ENCODE data around the gene ZNF75A.

DNA sequence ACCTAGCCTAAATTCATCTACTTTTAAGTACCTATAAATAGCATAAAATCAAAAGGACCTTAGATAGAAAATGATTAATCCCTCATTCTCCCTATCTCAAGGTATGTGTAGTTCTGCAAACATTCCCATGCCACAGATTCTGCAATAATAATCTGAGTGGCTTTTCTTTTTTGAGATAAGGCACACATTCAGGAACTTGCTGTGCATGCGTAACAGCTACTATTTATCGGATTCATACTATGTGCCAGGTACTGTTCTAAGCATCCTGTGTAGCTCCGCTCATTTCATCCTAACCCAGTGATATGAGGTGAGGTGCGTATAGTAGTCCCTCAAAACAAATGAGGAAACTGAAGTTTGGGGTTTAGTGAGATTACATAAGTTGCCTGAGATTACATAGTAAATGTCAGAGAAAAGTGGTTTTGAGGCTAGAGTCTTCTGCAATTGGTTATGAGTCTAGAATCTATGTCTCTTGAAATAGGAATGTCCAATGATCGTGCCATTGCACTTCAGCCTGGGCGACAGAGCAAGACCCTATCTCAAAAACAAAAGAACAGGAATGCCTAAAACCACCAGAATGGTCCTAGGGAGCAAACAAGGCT, 24.0 kb upstream of the ZNF75A start:
- TF ChIP-seq YY1 (IDR thresholded peaks at IDR 0.05; ENCODE audit: insufficient read depth, insufficient read length) (no peak), ZNF274 (IDR thresholded peaks at IDR 0.05; ENCODE audit: low read depth, low read length) (no peak)

Data from NT2/D1 (cell line).